Gastrocnemius medialis (tissue), 4 donors: ENCODE results near the gene BICDL2. TPM values are rescaled to one million over a fixed set of nuclear protein-coding genes. Genes with fewer than 3 reads are reported as not detected.

Experiments
- ATAC-seq, 2 donors: fragments of 150-250 bp; one replicate each; pipeline ENCODE4 v1.9.1; 2016
- DNase-seq, 2 donors: peaks; one replicate each; pipeline ENCODE4 v3.0.0-alpha.2; 2019
- H3K27ac ChIP-seq, 4 donors: fragments of 200-600 bp; sonication (generic); 1 replicate in 1 of 4; 2 replicates in 3 of 4; pipeline ENCODE4 v1.5.1; 2016 to 2018; ENCODE audit warnings: mild to moderate bottlenecking in 2 of 4, moderate library complexity in 1 of 4
- H3K27me3 ChIP-seq, 3 donors: fragments of 200-600 bp; sonication (generic) in 2 of 3; 1 replicate in 1 of 3; 2 replicates in 2 of 3; pipeline versions ENCODE4 v1.5.1 to v1.6.0; 2016 to 2019; ENCODE audit warnings: mild to moderate bottlenecking in 1 of 3, moderate library complexity in 1 of 3
- H3K36me3 ChIP-seq, 2 donors: fragments of 200-600 bp; sonication (generic) in 1 of 2; one replicate each; pipeline ENCODE4 v1.5.1; 2017 to 2018
- H3K4me1 ChIP-seq, 2 donors: fragments of 200-600 bp; sonication (generic) in 1 of 2; one replicate each; pipeline ENCODE4 v1.5.1; 2016 to 2017; ENCODE audit warnings: mild to moderate bottlenecking in 2 of 2
- H3K4me3 ChIP-seq, 4 donors: fragments of 200-600 bp; sonication (generic) in 3 of 4; 1 replicate in 1 of 4; 2 replicates in 3 of 4; pipeline ENCODE4 v1.5.1; 2016 to 2019; ENCODE audit warnings: mild to moderate bottlenecking in 2 of 4
- H3K9me3 ChIP-seq, 3 donors: fragments of 200-600 bp; sonication (generic) in 2 of 3; 1 replicate in 1 of 3; 2 replicates in 2 of 3; pipeline ENCODE4 v1.5.1; 2016 to 2019
- POLR2A ChIP-seq, 2 donors: fragments of 450-650 bp; IDR thresholded peaks; one replicate each; pipeline ENCODE4 v1.6.1; 2017; ENCODE audit warnings: antibody characterized with exemption in 2 of 2, mild to moderate bottlenecking in 2 of 2, moderate library complexity in 2 of 2
- in situ Hi-C, 4 donors: fragments of 200-750 bp; cut with MboI; loops; one replicate each; pipeline versions ENCODE4 v1.15.0 to v1.8.0; 2017; ENCODE audit warnings: low sequenced_read_pairs in 4 of 4
- intact Hi-C: fragments of 100-400 bp; cut with DNase I; formaldehyde crosslinking; loops from one replicate; pipeline ENCODE4 v1.15.1; 2023; ENCODE audit warnings: low total_unique reads
- total RNA-seq, 4 donors: library from RNA; depleted of rRNA; stranded (reverse); fragments of >200 nt; gene quantifications; one replicate each; pipeline versions ENCODE4 v1.1.0 to v1.2.3, GENCODE V29; 2016
- TF ChIP-seq, protein P1 (sequence below), 5 experiments: fragments of 450-650 bp in 3 of 5; fragments of 200-600 bp in 2 of 5; sonication (generic) in 2 of 5; IDR thresholded peaks in 4 of 5; conservative IDR thresholded peaks in 1 of 5; 1 replicate in 4 of 5; 2 replicates in 1 of 5; pipeline ENCODE4 v1.5.1; 2016 to 2019; ENCODE audit warnings: antibody characterized with exemption in 5 of 5, mild to moderate bottlenecking in 3 of 5, moderate library complexity in 3 of 5

BICDL2 gene
- total RNA-seq, 4 donors from 2014 or later, result 0.32 TPM; not detected in 3

DNA sequence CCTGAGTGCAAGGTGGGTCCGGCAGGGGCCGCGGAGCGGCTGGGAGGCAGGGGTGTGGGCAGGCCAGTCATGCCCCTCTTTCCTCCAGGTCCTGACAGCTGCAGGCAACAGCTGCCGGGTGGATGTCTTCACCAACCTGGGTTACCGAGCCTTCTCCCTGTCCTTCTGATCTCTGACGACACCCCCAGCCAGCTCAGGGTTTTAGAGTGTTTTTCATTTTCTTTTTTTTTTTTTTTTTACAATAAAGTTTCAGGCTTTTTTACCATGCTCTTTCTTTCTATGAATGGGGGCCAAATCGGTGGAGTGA, 9.3 kb downstream of the BICDL2 start:
- H3K4me1 ChIP-seq, result peaks cover 21 to 35% of the 10 kb centered on the region in 2 donors

DNA sequence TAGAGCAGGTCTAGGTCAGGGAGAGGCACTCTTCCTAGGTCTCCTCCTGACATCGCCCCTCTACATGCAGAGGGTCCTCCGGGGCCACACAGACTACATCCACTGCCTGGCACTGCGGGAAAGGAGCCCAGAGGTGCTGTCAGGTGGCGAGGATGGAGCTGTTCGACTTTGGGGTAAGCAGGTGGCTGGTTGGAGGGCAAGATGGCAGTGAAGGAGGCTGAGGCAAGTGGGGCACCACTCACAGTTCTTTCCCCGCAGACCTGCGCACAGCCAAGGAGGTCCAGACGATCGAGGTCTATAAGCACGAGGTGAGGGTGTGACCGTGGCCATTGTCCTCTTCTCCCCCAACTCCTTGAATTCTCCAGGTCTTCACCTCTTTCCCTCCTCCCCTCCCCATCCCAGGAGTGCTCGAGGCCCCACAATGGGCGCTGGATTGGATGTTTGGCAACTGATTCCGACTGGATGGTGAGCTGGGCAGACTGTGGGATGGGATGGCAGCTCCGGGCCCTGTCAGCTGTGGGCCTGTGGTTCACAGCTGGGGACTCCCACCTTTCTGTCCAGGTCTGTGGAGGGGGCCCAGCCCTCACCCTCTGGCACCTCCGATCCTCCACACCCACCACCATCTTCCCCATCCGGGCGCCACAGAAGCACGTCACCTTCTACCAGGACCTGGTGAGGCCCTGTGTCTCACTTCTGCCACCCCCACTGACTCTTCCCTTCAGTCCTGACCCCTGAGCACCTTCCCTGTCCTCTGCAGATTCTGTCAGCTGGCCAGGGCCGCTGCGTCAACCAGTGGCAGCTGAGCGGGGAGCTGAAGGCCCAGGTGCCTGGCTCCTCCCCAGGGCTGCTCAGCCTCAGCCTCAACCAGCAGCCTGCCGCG, 9.9 kb downstream of the BICDL2 start:
- TF ChIP-seq POLR2A (IDR thresholded peaks at IDR 0.05), result no peak
- TF ChIP-seq, protein P1, sequence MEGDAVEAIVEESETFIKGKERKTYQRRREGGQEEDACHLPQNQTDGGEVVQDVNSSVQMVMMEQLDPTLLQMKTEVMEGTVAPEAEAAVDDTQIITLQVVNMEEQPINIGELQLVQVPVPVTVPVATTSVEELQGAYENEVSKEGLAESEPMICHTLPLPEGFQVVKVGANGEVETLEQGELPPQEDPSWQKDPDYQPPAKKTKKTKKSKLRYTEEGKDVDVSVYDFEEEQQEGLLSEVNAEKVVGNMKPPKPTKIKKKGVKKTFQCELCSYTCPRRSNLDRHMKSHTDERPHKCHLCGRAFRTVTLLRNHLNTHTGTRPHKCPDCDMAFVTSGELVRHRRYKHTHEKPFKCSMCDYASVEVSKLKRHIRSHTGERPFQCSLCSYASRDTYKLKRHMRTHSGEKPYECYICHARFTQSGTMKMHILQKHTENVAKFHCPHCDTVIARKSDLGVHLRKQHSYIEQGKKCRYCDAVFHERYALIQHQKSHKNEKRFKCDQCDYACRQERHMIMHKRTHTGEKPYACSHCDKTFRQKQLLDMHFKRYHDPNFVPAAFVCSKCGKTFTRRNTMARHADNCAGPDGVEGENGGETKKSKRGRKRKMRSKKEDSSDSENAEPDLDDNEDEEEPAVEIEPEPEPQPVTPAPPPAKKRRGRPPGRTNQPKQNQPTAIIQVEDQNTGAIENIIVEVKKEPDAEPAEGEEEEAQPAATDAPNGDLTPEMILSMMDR (IDR thresholded peaks at IDR 0.05 in 4 of 5, conservative IDR thresholded peaks at IDR 0.05 in 1 of 5), result no peak
- peaks cover 28 to 29% (median 28%) of the 10 kb centered on the region in 3 donors for H3K27me3 ChIP-seq

More for the DNA sequence above, 9.3 kb downstream of the BICDL2 start:
- in situ Hi-C loops (no loop called here), intact Hi-C loops (no loop called here)
- Histone ChIP-seq H3K27ac (no peak overlapping the region), H3K27me3 (peaks cover 28 to 35% (median 32%) of the 10 kb centered on the region in 3 donors), H3K4me3 (no peak overlapping the region), H3K9me3 (no peaks in the 10 kb centered on the region), H3K36me3 (peaks cover 0 to 19% of the 10 kb centered on the region in 2 donors)
- ATAC-seq (no peak), DNase-seq (no peak)
- TF ChIP-seq, protein P1 (IDR thresholded peaks at IDR 0.05 in 4 of 5, conservative IDR thresholded peaks at IDR 0.05 in 1 of 5), result no peak
- TF ChIP-seq POLR2A (IDR thresholded peaks at IDR 0.05), result no peak

DNA sequence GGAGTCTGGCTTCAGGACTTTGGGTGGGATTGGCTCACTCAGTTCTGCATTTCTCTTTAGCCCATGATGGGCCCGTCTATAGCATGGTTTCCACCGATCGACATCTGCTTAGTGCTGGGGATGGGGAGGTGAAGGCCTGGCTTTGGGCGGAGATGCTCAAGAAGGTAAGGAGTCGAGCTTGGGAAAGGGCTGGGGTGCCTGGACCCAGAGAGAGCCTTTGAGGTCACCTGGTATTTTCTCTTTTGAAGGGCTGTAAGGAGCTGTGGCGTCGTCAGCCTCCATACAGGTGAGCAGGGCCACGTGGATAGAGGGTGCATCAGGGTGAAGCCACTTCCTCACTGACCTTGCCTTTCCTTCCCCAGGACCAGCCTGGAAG, 10.8 kb downstream of the BICDL2 start:
- no peak for TF ChIP-seq POLR2A (IDR thresholded peaks at IDR 0.05)
- TF ChIP-seq, protein P1 (IDR thresholded peaks at IDR 0.05 in 4 of 5, conservative IDR thresholded peaks at IDR 0.05 in 1 of 5), result no peak
- in situ Hi-C loops (no loop called here), intact Hi-C loops (no loop called here)
- Histone ChIP-seq H3K27ac (no peak overlapping the region), H3K9me3 (no peaks in the 10 kb centered on the region), H3K36me3 (peaks cover 0 to 19% of the 10 kb centered on the region in 2 donors), H3K4me3 (no peak overlapping the region), H3K27me3 (peaks cover 22 to 23% (median 23%) of the 10 kb centered on the region in 3 donors), H3K4me1 (peaks cover 32 to 49% of the 10 kb centered on the region in 2 donors)
- no peak for ATAC-seq
- DNase-seq, result no peak

More for the DNA sequence above, 9.9 kb downstream of the BICDL2 start:
- Histone ChIP-seq H3K36me3 (peaks cover 0 to 19% of the 10 kb centered on the region in 2 donors), H3K27ac (no peak overlapping the region), H3K4me3 (no peak overlapping the region), H3K9me3 (no peaks in the 10 kb centered on the region), H3K4me1 (peaks cover 27 to 41% of the 10 kb centered on the region in 2 donors)
- no peak for DNase-seq
- intact Hi-C loops (no loop called here), in situ Hi-C loops (no loop called here)
- ATAC-seq, result no peak

DNA sequence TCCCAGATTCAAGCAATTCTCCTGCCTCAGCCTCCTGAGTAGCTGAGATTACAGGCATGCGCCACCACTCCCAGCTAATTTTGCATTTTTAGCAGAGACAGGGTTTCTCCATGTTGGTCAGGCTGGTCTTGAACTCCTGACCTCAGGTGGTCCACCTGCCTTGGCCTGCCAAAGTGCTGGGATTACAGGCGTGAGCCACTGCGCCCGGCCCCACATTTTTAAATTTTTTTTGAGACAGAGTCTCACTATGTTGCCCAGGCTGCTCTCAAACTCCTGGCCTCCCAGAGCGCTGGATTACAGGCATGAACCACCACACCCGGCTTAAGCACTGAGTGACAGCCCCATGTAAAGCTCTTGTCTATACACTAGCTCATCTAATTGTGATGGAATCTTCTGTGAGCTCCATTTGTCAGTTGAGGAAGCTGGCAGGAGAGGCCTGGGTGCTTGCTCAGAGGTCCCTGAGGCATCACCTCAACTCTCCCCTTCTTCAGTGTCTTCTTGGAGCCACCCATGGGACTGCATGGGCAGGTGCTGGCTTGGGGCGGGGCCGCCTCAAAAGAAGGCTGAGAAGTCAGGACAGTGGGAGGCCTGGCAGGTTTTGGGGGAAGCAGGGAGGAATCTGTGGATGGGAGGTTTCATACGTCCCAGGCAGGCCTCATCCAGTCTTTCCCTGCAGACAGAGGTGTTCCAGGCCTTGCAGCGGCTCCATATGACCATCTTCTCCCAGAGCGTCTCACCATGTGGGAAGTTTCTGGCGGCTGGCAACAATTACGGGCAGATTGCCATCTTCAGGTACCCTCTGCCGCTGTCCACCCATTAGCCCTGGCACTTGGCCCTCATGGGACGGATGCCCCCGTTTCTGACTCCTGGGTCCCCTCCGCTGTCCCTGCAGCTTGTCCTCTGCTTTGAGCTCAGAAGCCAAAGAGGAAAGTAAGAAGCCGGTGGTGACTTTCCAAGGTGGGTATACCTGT, 11.4 kb downstream of the BICDL2 start:
- in situ Hi-C loops, result no loop called here
- TF ChIP-seq, protein P1 (IDR thresholded peaks at IDR 0.05 in 4 of 5, conservative IDR thresholded peaks at IDR 0.05 in 1 of 5), result no peak
- TF ChIP-seq POLR2A (IDR thresholded peaks at IDR 0.05), result no peak
- no peak for ATAC-seq
- DNase-seq, result no peak
- H3K36me3 ChIP-seq, result peaks cover 0 to 19% of the 10 kb centered on the region in 2 donors
- H3K4me1 ChIP-seq, result peaks cover 32 to 56% of the 10 kb centered on the region in 2 donors
- H3K27ac ChIP-seq, result no peak overlapping the region
- H3K4me3 ChIP-seq, result no peak overlapping the region
- peaks cover 16 to 17% (median 16%) of the 10 kb centered on the region in 3 donors for H3K27me3 ChIP-seq
- H3K9me3 ChIP-seq, result no peaks in the 10 kb centered on the region
- intact Hi-C loops, result no loop called here
